GM19043 (cell line): ENCODE results near the gene MYLK2.
A peak's percentile ranks its signal among the peaks of the same experiment; 100 is the strongest.

Source experiments
- ATAC-seq: cut with Tn5 transposase; IDR thresholded peaks from one replicate; pipeline ENCODE4 v1.9.1; 2021; ENCODE audit warnings: low read depth; ENCODE audit not compliant: unreplicated experiment

The MYLK2 gene

DNA sequence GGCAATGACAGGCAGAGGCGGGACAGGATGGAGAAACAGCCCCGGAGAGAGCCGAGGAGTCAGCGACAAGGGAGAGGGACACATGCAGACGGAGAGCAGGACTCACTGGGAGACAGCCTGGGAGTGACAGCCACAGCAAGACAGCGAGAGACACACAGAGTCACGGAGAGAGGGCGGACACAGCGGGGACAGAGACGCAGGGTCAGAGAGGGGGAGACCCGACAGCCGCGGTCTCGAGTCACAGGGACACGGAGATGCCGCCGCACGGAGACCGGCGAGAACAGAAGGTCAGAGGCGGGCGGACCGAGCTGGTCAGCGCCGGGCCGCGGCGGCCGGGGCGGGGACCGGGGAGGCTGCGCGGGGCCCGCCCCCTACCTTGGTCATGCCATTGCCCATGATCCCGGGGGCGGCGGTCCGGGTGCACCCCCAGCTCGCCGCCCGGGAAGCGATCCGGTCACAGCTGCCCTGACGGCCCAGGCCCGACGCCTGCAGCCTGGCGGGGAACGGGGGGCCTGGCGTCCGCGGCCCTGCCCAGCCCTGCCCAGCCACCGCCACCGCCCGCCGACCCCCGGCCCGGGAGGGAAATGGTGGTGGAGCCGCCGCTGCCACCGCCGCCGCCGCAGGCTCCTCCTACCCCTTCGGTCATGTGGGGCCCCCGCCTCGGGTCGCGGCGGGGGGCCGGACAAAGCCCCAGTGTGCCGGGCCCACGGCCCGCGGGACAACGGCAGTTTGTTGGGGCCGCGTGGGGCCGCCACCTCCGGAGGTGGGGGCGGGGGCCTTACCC lies 51.0 kb downstream of the MYLK2 start, which contains the start of the genes DUSP15 and TTLL9:
Gene DUSP15 (minus strand): TSS at position 586 of the 784 bp plus-strand sequence. CDS start 190 bp downstream, at position 396.
Gene TTLL9 (plus strand): TSS at position 693 of the 784 bp plus-strand sequence. CDS start 493 bp downstream, outside the sequence.
- ATAC-seq, result no peak

DNA sequence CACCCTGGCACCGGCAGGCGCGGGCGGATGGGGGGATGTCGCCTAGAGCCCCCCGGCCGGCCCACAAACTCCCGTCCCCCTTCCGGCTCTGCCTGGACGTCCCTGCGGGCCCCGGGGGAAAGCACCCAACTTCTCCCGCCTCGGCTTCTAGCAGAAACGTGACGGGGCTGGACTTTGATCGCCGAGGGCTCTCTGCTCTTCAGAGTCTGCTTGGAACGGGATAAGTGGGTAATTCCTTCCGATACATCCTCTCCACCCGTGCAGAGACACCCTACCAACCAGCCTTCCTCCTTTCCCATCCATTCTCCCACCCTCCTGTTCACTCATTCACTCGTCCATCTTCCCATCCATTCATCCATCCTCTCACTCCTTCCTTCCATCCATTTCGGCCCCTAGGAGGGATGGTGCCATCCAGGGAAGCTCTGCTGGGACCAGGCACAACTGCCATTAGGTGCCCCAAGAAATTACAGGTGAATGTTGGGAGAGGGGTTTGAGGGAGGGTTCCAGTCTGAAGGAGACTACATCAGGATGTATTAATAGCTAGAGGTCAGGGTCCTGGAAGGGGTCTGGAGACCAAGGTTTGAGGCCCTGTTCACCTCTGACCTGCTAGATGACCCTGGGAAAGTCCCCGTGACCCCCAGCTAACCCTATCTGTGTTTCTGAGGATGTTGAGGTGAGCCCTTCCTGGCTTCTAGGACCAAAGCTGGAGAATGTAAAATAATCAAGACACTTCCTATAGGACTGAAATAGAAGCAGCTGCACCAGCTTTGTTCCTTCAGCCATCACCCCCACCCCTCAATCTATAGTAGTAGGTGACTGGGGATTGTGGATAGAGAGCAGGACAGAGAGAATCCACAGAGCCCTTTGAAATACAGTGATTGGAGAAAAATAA lies 51.8 kb downstream of the MYLK2 start:
- no peak for ATAC-seq

DNA sequence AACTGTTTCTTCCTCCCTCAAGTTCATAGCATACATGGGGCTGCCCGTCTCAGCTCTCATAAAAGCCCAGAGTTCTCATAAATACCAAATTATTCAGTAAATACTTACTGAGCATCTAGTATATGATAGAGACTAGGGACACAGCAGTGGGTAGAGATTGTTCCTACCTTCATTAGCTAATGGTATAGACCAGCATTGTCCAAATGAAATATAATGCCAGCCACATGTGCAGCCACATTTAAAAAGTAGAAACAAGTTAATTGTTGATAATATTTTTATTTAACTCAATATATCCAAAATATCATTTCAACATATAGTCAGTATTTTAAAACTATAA lies 52.4 kb downstream of the MYLK2 start:
- ATAC-seq, result no peak

DNA sequence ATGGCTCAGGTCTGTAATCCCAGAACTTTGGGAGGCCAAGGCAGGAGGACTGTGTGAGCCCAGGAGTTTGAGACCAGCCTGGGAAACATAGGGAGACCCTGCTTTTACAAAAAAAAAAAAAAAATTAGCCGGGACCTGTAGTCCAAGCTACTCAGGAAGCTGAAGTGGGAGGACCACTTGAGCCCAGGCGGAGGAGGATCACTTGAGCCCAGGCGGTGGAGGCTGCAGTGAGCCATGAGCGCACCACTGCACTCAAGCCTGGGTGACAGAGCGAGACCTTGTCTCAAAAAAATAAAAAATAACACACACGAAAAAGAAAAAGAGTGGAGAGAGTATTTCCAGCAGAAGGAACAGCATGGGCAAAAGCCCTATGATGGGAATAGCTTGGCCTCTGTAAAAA lies 53.2 kb downstream of the MYLK2 start:
- no peak for ATAC-seq

DNA sequence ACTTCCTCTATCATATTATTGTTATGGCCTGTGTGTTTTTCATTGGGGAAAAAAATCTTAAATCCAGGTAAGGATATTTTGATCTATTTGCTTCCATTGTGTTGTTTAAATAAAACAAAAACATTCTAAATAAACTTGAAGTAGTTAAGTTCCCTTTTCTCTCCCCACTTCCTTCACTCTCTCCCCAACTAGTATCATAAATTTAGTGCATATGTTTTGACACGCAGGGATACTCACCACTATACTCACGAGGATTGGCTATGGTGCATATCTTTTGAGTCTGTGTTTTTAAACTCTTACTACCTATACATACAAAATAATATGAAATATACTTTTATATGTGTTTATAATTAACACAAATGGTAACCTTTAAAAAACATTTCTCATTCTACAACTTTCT lies 56.5 kb downstream of the MYLK2 start:
- no peak for ATAC-seq

DNA sequence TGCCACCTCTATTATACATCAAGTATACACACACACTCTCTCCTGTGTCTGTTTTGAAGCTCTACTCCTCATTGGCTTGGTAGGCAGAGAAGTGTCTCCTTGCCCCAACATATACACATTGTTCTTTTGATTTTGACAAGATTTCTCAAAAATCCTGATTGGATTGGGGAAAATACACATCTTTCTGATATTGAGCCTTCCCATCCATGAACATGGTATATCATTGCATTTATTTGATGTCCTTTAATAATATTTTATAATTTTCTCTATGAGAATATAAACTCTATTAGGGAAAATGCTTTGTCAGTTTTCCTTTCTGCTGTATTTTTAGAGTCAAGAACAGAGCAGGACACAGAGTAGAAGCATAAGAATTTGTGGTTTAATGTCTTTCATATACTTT lies 58.5 kb downstream of the MYLK2 start:
- ATAC-seq, result no peak

DNA sequence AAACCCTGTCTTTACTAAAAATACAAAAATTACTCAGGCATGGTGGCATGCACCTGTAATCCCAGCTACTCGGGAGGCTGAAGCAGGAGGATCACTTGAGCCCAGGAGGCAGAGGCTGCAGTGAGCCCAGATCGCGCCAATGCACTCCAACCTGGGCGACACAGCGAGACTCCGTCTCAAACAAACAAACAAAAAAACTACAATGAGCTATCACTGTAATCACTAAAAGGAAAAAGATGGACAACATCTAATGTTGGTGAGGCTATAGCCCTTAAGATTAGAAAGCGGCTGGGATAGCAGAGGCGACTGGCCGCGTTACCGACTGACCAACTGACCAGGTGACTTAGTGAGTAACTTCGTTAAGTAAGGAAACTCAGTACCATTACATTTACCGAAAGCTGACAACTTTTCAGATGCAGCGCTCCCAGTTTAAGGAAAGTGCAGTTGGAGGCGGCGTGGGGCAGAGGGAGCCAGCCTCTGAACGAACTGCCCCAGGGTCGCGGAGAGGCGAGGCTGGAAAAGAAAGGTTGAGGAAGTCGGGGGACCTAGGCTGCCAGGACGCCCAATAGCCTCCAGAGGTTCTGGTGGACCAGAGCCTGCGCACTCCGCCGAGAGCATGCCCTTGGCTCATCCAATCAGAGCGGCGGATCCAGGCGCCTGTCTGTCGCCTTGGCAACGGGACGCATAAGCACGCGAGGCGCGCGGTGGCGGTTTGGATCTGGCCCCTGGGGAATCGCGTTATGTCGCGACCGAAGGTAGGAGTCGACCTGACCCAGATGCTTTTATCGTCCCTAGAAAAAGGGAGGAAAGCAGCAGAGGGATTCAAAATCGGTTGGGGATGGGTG lies 60.2 kb downstream of the MYLK2 start:
- peak; percentile 62 for ATAC-seq

DNA sequence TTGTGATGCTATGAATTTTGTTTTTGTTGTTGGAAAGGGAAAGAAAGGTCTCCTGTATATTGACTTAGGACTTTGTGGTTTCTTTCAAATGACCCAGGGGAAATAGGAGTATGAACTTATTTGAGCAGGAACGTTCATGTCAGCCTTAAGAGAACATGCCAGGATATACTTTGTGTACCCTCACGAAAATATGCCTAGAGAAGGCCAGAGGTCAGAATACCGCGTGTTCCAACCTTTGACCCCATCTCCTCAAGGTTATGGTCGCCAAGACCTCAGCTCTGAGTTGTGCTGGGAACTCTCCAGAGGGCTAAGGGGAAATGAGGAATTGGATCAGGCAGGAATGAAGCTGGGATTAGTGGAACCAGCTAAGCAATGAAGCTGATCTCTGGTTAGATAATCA lies 62.8 kb downstream of the MYLK2 start:
- no peak for ATAC-seq

DNA sequence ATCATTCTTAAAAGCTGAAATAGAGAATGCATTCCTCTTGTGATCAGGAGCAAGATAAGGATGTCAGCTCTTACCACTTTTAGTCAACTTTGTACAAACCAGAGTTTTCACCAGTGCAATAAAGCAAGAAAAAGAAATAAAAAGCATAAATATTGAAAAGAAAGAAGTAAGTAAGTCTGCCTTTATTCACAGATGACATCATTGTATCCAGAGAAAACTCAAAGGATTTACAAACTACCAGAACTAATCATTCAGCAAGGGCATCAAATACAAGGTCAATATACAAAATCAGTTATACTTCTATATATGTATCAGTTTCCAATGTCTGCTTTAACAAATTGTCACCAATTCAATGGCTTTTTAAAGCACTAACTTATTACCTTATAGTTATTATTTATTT lies 64.7 kb downstream of the MYLK2 start:
- no peak for ATAC-seq
